ENCODE measurements around the gene BZW1. TPM values are rescaled to one million over a fixed set of nuclear protein-coding genes. Genes with fewer than 3 reads are reported as not detected.

BZW1 gene
- total RNA-seq = 100 to 1,000 TPM; 201 to 214 TPM

- Mint-ChIP-seq H3K27ac (peak within 1 kb of the TSS; percentile 98), H3K4me3 (peak within 1 kb of the TSS; percentile 94), H3K9me3 (no peaks in the 10 kb centered on the region), H3K27me3 (no peaks in the 10 kb centered on the region), H3K4me1 (peaks cover 47% of the 10 kb centered on the region), H3K36me3 (ENCODE audit: low read depth) (peaks cover 38% of the 10 kb centered on the region)
- ChIA-PET POLR2A (no interaction called here), CTCF (no interaction called here)
- peak; percentile 98 for DNase-seq
Observed at GRCh38 chr2:200811333-200812121, at the start of gene BZW1. Gene BZW1 (plus strand): TSS chr2:200811910. CDS start chr2:200813218, 1,308 bp downstream.

GRCh38 chr2:200762127-200762526, 49.6 kb upstream of the BZW1 start:
- H3K9me3 Mint-ChIP-seq = no peaks in the 10 kb centered on the region
- H3K27me3 Mint-ChIP-seq = peaks cover 3% of the 10 kb centered on the region
- H3K36me3 Mint-ChIP-seq (ENCODE audit: low read depth) = no peaks in the 10 kb centered on the region
- CTCF ChIA-PET = interaction anchor here (1.6 to 1.8 kb wide), 2 partner anchors 12 to 14 kb away, joined by 4 to 5 read pairs; no protein-coding TSS in a partner anchor
- POLR2A ChIA-PET = no interaction called here
- peaks cover 22% of the 10 kb centered on the region for H3K4me1 Mint-ChIP-seq
- DNase-seq = no peak
- no peak overlapping the region for H3K4me3 Mint-ChIP-seq
- H3K27ac Mint-ChIP-seq = no peak overlapping the region

- no peak for DNase-seq
- H3K27me3 Mint-ChIP-seq = peaks cover 3% of the 10 kb centered on the region
- no peaks in the 10 kb centered on the region for H3K9me3 Mint-ChIP-seq
- no peaks in the 10 kb centered on the region for H3K36me3 Mint-ChIP-seq (ENCODE audit: low read depth)
- ChIA-PET CTCF (no interaction called here), POLR2A (no interaction called here)
- H3K27ac Mint-ChIP-seq = no peak overlapping the region
- H3K4me3 Mint-ChIP-seq = no peak overlapping the region
- H3K4me1 Mint-ChIP-seq = peaks cover 22% of the 10 kb centered on the region
Observed at GRCh38 chr2:200763422-200763821, 48.3 kb upstream of the BZW1 start.

GRCh38 chr2:200765139-200765951, 46.4 kb upstream of the BZW1 start:
- no peak for DNase-seq
- no peaks in the 10 kb centered on the region for H3K27me3 Mint-ChIP-seq
- CTCF ChIA-PET = interaction anchor here (0.5 to 2.4 kb wide), 8 partner anchors 9 to 55 kb away, joined by 3 to 9 read pairs (median 4); no protein-coding TSS in a partner anchor
- POLR2A ChIA-PET = interaction anchor here (0.7 kb wide), 1 partner anchor 316 kb away, joined by 3 read pairs; no protein-coding TSS in a partner anchor
- peak overlapping the region; percentile 51 for H3K27ac Mint-ChIP-seq
- H3K36me3 Mint-ChIP-seq (ENCODE audit: low read depth) = no peaks in the 10 kb centered on the region
- no peaks in the 10 kb centered on the region for H3K9me3 Mint-ChIP-seq
- peaks cover 22% of the 10 kb centered on the region for H3K4me1 Mint-ChIP-seq
- H3K4me3 Mint-ChIP-seq = no peak overlapping the region

- Mint-ChIP-seq H3K36me3 (ENCODE audit: low read depth) (no peaks in the 10 kb centered on the region), H3K4me3 (no peak overlapping the region), H3K9me3 (no peaks in the 10 kb centered on the region), H3K27ac (no peak overlapping the region), H3K4me1 (peaks cover 22% of the 10 kb centered on the region), H3K27me3 (no peaks in the 10 kb centered on the region)
- ChIA-PET CTCF (interaction anchor here (0.6 to 2.4 kb wide), 5 partner anchors 10 to 443 kb away, joined by 4 to 9 read pairs (median 6); no protein-coding TSS in a partner anchor), POLR2A (interaction anchor here (0.7 kb wide), 1 partner anchor 315 kb away, joined by 3 read pairs; no protein-coding TSS in a partner anchor)
- no peak for DNase-seq
Observed at GRCh38 chr2:200765995-200766660, 45.6 kb upstream of the BZW1 start.

GRCh38 chr2:200767111-200767885, 44.4 kb upstream of the BZW1 start:
- Mint-ChIP-seq H3K4me3 (no peak overlapping the region), H3K27ac (no peak overlapping the region), H3K36me3 (ENCODE audit: low read depth) (peaks cover 2% of the 10 kb centered on the region), H3K27me3 (peaks cover 1% of the 10 kb centered on the region), H3K4me1 (peaks cover 22% of the 10 kb centered on the region), H3K9me3 (no peaks in the 10 kb centered on the region)
- no peak for DNase-seq
- CTCF ChIA-PET = interaction anchor here (1.1 to 1.4 kb wide), 3 partner anchors 13 to 54 kb away, joined by 3 read pairs; no protein-coding TSS in a partner anchor
- POLR2A ChIA-PET = no interaction called here

- Mint-ChIP-seq H3K4me1 (peaks cover 6% of the 10 kb centered on the region), H3K36me3 (ENCODE audit: low read depth) (peaks cover 2% of the 10 kb centered on the region), H3K4me3 (no peak overlapping the region), H3K27me3 (peaks cover 3% of the 10 kb centered on the region), H3K9me3 (peaks cover 9% of the 10 kb centered on the region), H3K27ac (no peak overlapping the region)
- ChIA-PET CTCF (no interaction called here), POLR2A (no interaction called here)
- no peak for DNase-seq
Observed at GRCh38 chr2:200770847-200771246, 40.9 kb upstream of the BZW1 start.

GRCh38 chr2:200772620-200773019, 39.1 kb upstream of the BZW1 start:
- Mint-ChIP-seq H3K4me3 (no peak overlapping the region), H3K9me3 (peaks cover 9% of the 10 kb centered on the region), H3K27ac (no peak overlapping the region), H3K27me3 (peaks cover 3% of the 10 kb centered on the region), H3K4me1 (peaks cover 2% of the 10 kb centered on the region), H3K36me3 (ENCODE audit: low read depth) (peaks cover 2% of the 10 kb centered on the region)
- ChIA-PET POLR2A (no interaction called here), CTCF (no interaction called here)
- DNase-seq = no peak

- Mint-ChIP-seq H3K36me3 (ENCODE audit: low read depth) (peaks cover 2% of the 10 kb centered on the region), H3K27me3 (peaks cover 3% of the 10 kb centered on the region), H3K27ac (no peak overlapping the region), H3K4me1 (peaks cover 2% of the 10 kb centered on the region), H3K9me3 (peaks cover 9% of the 10 kb centered on the region), H3K4me3 (no peak overlapping the region)
- DNase-seq = no peak
- CTCF ChIA-PET = no interaction called here
- POLR2A ChIA-PET = no interaction called here
Observed at GRCh38 chr2:200773083-200773482, 38.6 kb upstream of the BZW1 start.

GRCh38 chr2:200774920-200775319, 36.8 kb upstream of the BZW1 start:
- POLR2A ChIA-PET = no interaction called here
- Mint-ChIP-seq H3K36me3 (ENCODE audit: low read depth) (peaks cover 2% of the 10 kb centered on the region), H3K9me3 (peaks cover 9% of the 10 kb centered on the region), H3K4me3 (no peak overlapping the region), H3K27me3 (peaks cover 3% of the 10 kb centered on the region), H3K4me1 (peaks cover 2% of the 10 kb centered on the region), H3K27ac (no peak overlapping the region)
- CTCF ChIA-PET = interaction anchor here (0.7 kb wide), 1 partner anchor 10 kb away, joined by 3 read pairs; no protein-coding TSS in a partner anchor
- no peak for DNase-seq

- H3K36me3 Mint-ChIP-seq (ENCODE audit: low read depth) = no peaks in the 10 kb centered on the region
- POLR2A ChIA-PET = no interaction called here
- CTCF ChIA-PET = no interaction called here
- DNase-seq = no peak
- peaks cover 9% of the 10 kb centered on the region for H3K9me3 Mint-ChIP-seq
- H3K4me1 Mint-ChIP-seq = peaks cover 2% of the 10 kb centered on the region
- H3K27me3 Mint-ChIP-seq = peaks cover 2% of the 10 kb centered on the region
- no peak overlapping the region for H3K4me3 Mint-ChIP-seq
- no peak overlapping the region for H3K27ac Mint-ChIP-seq
Observed at GRCh38 chr2:200777275-200777674, 34.4 kb upstream of the BZW1 start.

GRCh38 chr2:200778038-200778437, 33.7 kb upstream of the BZW1 start:
- ChIA-PET CTCF (no interaction called here), POLR2A (no interaction called here)
- H3K4me1 Mint-ChIP-seq = no peaks in the 10 kb centered on the region
- peaks cover 2% of the 10 kb centered on the region for H3K9me3 Mint-ChIP-seq
- no peak for DNase-seq
- H3K27me3 Mint-ChIP-seq = peaks cover 2% of the 10 kb centered on the region
- H3K36me3 Mint-ChIP-seq (ENCODE audit: low read depth) = no peaks in the 10 kb centered on the region
- no peak overlapping the region for H3K27ac Mint-ChIP-seq
- no peak overlapping the region for H3K4me3 Mint-ChIP-seq

Measured in activated CD4-positive, alpha-beta T cell treated with anti-CD3 and anti-CD28 coated beads, Interleukin-2, amount 10 ng/mL, durations not matched to agents 7 days and 5 days (primary cell).